Sigmoid colon (tissue), 7 donors: ENCODE results near the gene IZUMO1R. TPM values are rescaled to one million over a fixed set of nuclear protein-coding genes. Genes with fewer than 3 reads are reported as not detected.

Experiments
- DNase-seq: peaks from one replicate; pipeline ENCODE4 v3.0.0-alpha.2; 2019
- H3K27ac ChIP-seq, 4 donors: fragments of 200-600 bp; sonication (generic); one replicate each; pipeline ENCODE4 v1.5.1; 2016 to 2019; ENCODE audit warnings: mild to moderate bottlenecking in 1 of 4
- H3K27me3 ChIP-seq, 3 donors: fragments of 200-600 bp; sonication (generic); one replicate each; pipeline ENCODE4 v1.5.1; 2019; ENCODE audit warnings: mild to moderate bottlenecking in 1 of 3
- H3K36me3 ChIP-seq, 4 donors: fragments of 200-600 bp; sonication (generic); one replicate each; pipeline ENCODE4 v1.5.1; 2016 to 2019
- H3K4me1 ChIP-seq, 4 donors: fragments of 200-600 bp; sonication (generic); one replicate each; pipeline ENCODE4 v1.5.1; 2017 to 2019
- H3K4me3 ChIP-seq, 4 donors: fragments of 200-600 bp; sonication (generic); one replicate each; pipeline ENCODE4 v1.5.1; 2017 to 2019; ENCODE audit warnings: mild to moderate bottlenecking in 2 of 4, moderate library complexity in 1 of 4
- H3K9me3 ChIP-seq, 4 donors: fragments of 200-600 bp in 3 of 4; sonication (generic) in 3 of 4; one replicate each; pipeline versions ENCODE4 v1.5.1 to v1.6.1; 2013 to 2019
- EP300 ChIP-seq, 4 donors: sonication (generic); formaldehyde crosslinking; IDR thresholded peaks; one replicate each; pipeline ENCODE4 v1.6.1; 2017; ENCODE audit warnings: antibody characterized with exemption in 4 of 4
- POLR2A ChIP-seq, 2 donors: fragments of 450-650 bp; IDR thresholded peaks; one replicate each; pipeline ENCODE4 v1.6.1; 2016; ENCODE audit warnings: antibody characterized with exemption in 2 of 2, mild to moderate bottlenecking in 2 of 2, moderate library complexity in 2 of 2
- POLR2AphosphoS5 ChIP-seq, 4 donors: sonication (generic); formaldehyde crosslinking; IDR thresholded peaks; one replicate each; pipeline ENCODE4 v1.6.1; 2017; ENCODE audit warnings: antibody characterized with exemption in 4 of 4
- WGBS, 2 donors: extraction: QIAGEN DNeasy Blood & Tissue Kit; methylation state at CpG; one replicate each; pipeline ENCODE4 v1.1.7; 2013; 5-methylcytosine and 5-hydroxymethylcytosine counted together
- intact Hi-C: fragments of 100-400 bp; cut with DNase I; formaldehyde crosslinking; loops from one replicate; pipeline ENCODE4 v1.15.1; 2023
- polyA plus RNA-seq, 3 donors: library from polyadenylated mRNA; stranded (reverse); fragments of 200-250 nt; gene quantifications; one replicate each; pipeline ENCODE4 v1.2.3, GENCODE V29; 2013
- total RNA-seq, 4 donors: library from RNA; depleted of rRNA; stranded (reverse); fragments of >200 nt; gene quantifications; one replicate each; pipeline ENCODE4 v1.1.0, GENCODE V29; 2016
- TF ChIP-seq, protein P1 (sequence below), 4 experiments: fragments of 450-650 bp in 3 of 4; fragments of 200-600 bp in 1 of 4; IDR thresholded peaks; one replicate each; pipeline ENCODE4 v1.5.1; 2016 to 2019; ENCODE audit warnings: antibody characterized with exemption in 4 of 4, mild to moderate bottlenecking in 3 of 4, moderate library complexity in 2 of 4
- donor health status: healthy with polysubstance abuse.
- donor health status: Bipolar disorder and iron deficiency.
- donor health status: healthy.

Gene IZUMO1R
- total and polyA plus RNA-seq, 7 donors: not detected

DNA sequence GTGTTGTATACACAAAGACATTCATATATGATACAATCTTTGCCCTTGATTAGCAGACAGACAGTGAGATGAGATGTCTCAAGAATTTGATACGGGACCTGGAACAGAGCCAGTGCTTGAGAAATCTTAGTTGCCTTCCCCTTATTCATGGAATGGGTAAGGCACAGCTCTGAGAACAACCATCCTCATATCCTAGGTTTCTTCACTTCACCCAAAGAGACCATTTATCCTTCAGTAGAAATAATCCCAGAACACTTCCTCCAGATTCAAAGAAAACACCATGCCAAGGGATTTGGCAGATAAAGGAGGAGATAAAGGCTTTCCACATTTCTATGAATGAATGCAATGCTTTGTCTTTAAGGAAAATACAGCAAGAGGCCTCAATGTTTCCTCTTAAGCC lies 8.8 kb upstream of the IZUMO1R start:
- intact Hi-C loops: no loop called here

DNA sequence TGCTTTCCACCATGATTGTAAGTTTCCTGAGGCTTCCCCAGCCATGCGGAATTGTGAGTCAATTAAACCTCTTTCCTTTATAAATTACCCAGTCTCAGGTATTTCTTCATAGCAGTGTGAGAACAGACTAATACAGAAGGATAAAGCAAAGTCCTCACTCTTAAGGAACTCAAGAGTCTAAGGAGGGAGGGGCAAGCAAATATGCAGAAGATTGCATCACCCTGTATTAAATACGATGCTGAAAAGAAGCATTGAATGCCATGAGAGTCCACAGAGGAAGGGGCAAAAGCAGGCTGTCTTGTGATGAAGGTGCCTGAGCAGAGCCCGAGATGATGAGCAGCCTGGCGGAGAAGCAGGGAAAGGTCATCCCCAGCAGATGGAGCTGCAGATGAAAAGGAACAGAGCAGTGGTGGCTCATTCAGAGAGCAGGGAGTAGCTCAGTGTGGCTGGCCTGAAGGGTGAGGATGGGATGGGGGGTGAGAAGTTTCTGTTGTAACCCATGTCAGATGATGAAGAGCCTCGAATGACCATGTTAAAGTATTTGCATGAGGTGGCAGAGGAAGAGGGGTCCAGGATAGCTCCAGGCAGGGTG lies 6.3 kb upstream of the IZUMO1R start:
- Histone ChIP-seq H3K27ac (no peak overlapping the region), H3K4me3 (no peak overlapping the region), H3K9me3 (no peaks in the 10 kb centered on the region), H3K27me3 (no peaks in the 10 kb centered on the region), H3K36me3 (no peaks in the 10 kb centered on the region), H3K4me1 (peaks cover 0 to 5% (median 0%) of the 10 kb centered on the region in 4 donors)
- intact Hi-C loops: no loop called here
- no peak for DNase-seq
- 78 to 85% methylated on average over 5 of the region's 5 CpGs for WGBS, 2 donors
- TF ChIP-seq POLR2A (IDR thresholded peaks at IDR 0.05): no peak
- no peak for TF ChIP-seq POLR2AphosphoS5 (IDR thresholded peaks at IDR 0.05)
- TF ChIP-seq, protein P1, sequence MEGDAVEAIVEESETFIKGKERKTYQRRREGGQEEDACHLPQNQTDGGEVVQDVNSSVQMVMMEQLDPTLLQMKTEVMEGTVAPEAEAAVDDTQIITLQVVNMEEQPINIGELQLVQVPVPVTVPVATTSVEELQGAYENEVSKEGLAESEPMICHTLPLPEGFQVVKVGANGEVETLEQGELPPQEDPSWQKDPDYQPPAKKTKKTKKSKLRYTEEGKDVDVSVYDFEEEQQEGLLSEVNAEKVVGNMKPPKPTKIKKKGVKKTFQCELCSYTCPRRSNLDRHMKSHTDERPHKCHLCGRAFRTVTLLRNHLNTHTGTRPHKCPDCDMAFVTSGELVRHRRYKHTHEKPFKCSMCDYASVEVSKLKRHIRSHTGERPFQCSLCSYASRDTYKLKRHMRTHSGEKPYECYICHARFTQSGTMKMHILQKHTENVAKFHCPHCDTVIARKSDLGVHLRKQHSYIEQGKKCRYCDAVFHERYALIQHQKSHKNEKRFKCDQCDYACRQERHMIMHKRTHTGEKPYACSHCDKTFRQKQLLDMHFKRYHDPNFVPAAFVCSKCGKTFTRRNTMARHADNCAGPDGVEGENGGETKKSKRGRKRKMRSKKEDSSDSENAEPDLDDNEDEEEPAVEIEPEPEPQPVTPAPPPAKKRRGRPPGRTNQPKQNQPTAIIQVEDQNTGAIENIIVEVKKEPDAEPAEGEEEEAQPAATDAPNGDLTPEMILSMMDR (IDR thresholded peaks at IDR 0.05): no peak
- TF ChIP-seq EP300 (IDR thresholded peaks at IDR 0.05): no peak

More for the DNA sequence above, 8.8 kb upstream of the IZUMO1R start:
- Histone ChIP-seq H3K27me3 (no peaks in the 10 kb centered on the region), H3K4me3 (no peak overlapping the region), H3K4me1 (peaks cover 0 to 5% (median 0%) of the 10 kb centered on the region in 4 donors), H3K36me3 (no peaks in the 10 kb centered on the region), H3K27ac (no peak overlapping the region), H3K9me3 (no peaks in the 10 kb centered on the region)
- no peak for TF ChIP-seq EP300 (IDR thresholded peaks at IDR 0.05)
- TF ChIP-seq, protein P1 (IDR thresholded peaks at IDR 0.05): no peak
- no peak for TF ChIP-seq POLR2AphosphoS5 (IDR thresholded peaks at IDR 0.05)
- TF ChIP-seq POLR2A (IDR thresholded peaks at IDR 0.05): no peak
- WGBS, 2 donors: 57 to 79% methylated on average over 1 of the region's 1 CpG
- DNase-seq: no peak

DNA sequence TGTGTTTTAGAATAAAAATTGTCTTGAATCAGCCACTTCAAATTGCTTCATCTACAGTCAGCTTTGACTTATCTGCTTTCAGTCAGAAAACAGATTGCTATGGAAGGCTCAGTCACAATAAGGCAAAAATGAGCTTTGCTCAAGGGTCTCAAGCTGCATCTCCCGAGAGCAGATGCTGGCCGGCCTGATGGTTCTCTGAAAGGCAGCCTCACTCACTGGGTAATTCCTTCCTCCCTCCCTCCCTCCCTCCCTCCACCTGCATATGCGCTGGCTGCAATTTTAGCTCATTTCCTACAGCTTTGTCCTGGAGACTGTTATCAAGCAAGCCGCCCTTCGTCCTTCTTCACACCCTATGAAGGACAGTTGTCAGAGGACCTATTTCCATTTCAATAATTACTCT lies 1.6 kb upstream of the IZUMO1R start:
- Histone ChIP-seq H3K4me3 (no peak overlapping the region), H3K4me1 (peaks cover 0 to 21% (median 14%) of the 10 kb centered on the region in 4 donors), H3K27ac (no peak overlapping the region), H3K9me3 (no peaks in the 10 kb centered on the region), H3K27me3 (no peaks in the 10 kb centered on the region), H3K36me3 (no peaks in the 10 kb centered on the region)
- WGBS, 2 donors: 41 to 60% methylated on average over 5 of the region's 5 CpGs
- intact Hi-C loops: no loop called here
- no peak for DNase-seq
- TF ChIP-seq POLR2AphosphoS5 (IDR thresholded peaks at IDR 0.05) (no peak), POLR2A (IDR thresholded peaks at IDR 0.05) (no peak), EP300 (IDR thresholded peaks at IDR 0.05) (no peak)
- TF ChIP-seq, protein P1 (IDR thresholded peaks at IDR 0.05): no peak

DNA sequence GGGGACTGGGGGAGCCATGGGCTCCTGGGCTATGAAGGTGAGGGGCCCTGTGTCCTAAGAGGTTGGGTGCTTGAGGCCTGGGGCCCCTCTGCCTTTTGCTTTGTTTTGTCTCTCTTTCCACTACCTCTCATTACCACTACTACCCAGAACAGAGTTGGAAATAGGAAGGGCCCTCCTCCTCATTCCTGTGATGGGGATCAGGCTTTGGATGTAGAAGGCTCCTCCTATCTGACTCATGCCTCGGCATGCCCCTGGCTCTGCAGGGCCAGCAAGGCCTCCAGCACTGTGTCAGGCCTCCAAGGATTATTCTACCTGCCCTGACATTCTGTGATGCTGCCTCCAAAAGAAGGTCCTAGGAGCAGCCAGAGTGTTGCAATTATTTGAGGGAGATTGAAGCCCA lies 766 bp downstream of the IZUMO1R start:
- WGBS, 2 donors: 71 to 74% methylated on average over 1 of the region's 1 CpG
- no peaks in the 10 kb centered on the region for H3K9me3 ChIP-seq

More for the DNA sequence above, 766 bp downstream of the IZUMO1R start:
- Histone ChIP-seq H3K36me3 (no peaks in the 10 kb centered on the region), H3K27ac (no peak overlapping the region), H3K4me3 (no peak overlapping the region), H3K4me1 (peaks cover 0 to 21% (median 14%) of the 10 kb centered on the region in 4 donors), H3K27me3 (no peaks in the 10 kb centered on the region)
- TF ChIP-seq POLR2A (IDR thresholded peaks at IDR 0.05) (no peak), EP300 (IDR thresholded peaks at IDR 0.05) (no peak), POLR2AphosphoS5 (IDR thresholded peaks at IDR 0.05) (no peak)
- TF ChIP-seq, protein P1 (IDR thresholded peaks at IDR 0.05): no peak
- no peak for DNase-seq
- intact Hi-C loops: no loop called here
